SK-N-MC (cell line): ENCODE data around the gene GLTPD2.

Experiments used
- DNase-seq: peaks from one replicate; pipeline ENCODE4 v3.0.0-alpha.2; 2011; ENCODE audit warnings: low read depth, low spot score
- H3K27ac ChIP-seq: fragments of 200-600 bp; sonication (generic); 2 replicates; pipeline ENCODE4 v1.5.1; 2016; ENCODE audit warnings: mixed run types
- H3K36me3 ChIP-seq: fragments of 200-600 bp; sonication (generic); 2 replicates; pipeline ENCODE4 v1.6.1; 2017; ENCODE audit warnings: antibody characterized with exemption, low read length, mixed read lengths; ENCODE audit not compliant: insufficient read depth
- H3K4me3 ChIP-seq: fragments of 200-600 bp; sonication (generic); 2 replicates; pipeline ENCODE4 v1.5.1; 2016
- H3K9ac ChIP-seq: fragments of 200-600 bp; sonication (generic); 2 replicates; pipeline ENCODE4 v1.8.0; 2017; ENCODE audit warnings: mixed run types, mixed read lengths; ENCODE audit not compliant: insufficient read length
- H3K9me3 ChIP-seq: fragments of 200-600 bp; sonication (generic); 2 replicates; pipeline ENCODE4 v1.6.1; 2017; ENCODE audit warnings: low read depth, mild to moderate bottlenecking, antibody characterized with exemption, low read length, moderate library complexity, mixed read lengths
- EZH2 ChIP-seq: fragments of 200-600 bp; sonication (generic); IDR thresholded peaks from one replicate; pipeline ENCODE4 v1.6.1; 2017; ENCODE audit warnings: antibody characterized with exemption
- FOXP2 ChIP-seq: optimal IDR thresholded peaks from 2 replicates; pipeline ENCODE3; 2011; ENCODE audit warnings: mild to moderate bottlenecking, moderate library complexity; ENCODE audit not compliant: insufficient read depth; ENCODE audit errors: extremely low read length, control extremely low read depth
- POLR2AphosphoS5 ChIP-seq: IDR thresholded peaks from 2 replicates; pipeline ENCODE4 v1.6.1; 2012; ENCODE audit warnings: mild to moderate bottlenecking, low read depth, low read length, borderline replicate concordance

The GLTPD2 gene

DNA sequence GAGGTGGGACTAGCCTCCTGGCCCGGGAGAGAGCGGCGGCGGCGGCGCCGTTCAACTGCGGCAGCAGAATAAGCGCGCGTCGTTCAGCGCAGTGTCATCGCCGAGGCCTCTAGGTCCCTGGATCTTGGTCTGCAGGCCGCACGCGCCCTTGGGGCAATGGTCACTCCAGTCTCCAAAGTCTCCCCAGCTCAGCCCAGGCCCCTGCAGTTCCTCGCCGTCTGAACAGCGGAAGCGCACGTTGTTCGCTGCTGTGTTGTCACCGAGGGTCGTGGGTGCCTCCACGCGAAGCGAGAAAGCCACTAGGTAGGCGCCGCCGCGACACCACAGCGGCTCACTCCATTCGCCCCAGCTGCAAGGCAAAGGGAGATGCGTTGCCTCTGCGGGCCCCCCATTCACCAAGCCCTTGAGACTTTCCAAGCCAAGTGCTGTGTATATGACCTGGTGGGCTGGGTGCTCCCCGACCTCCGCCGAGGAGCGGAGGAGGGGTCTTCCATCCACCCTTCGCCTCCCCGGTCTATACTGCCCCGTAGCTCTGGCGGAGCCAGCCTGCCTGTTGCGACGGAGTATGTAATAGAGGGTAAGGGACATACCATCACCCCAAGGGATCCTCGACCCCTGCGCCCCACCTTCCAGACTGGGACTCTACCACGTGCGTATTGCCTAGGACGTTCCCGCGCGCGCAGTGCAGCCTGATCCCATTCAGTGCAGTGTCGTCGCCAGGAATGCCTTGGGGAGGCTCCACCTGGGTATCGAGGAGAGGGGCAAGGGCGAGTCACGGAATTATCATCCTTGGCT is 3.3 kb upstream of the GLTPD2 start:
- DNase-seq, result no peak
- no peak overlapping the region for H3K9ac ChIP-seq
- no peaks in the 10 kb centered on the region for H3K36me3 ChIP-seq
- H3K27ac ChIP-seq, result no peak overlapping the region
- H3K4me3 ChIP-seq, result peak overlapping the region; percentile 40
- no peak for TF ChIP-seq POLR2AphosphoS5
- TF ChIP-seq EZH2, result no peak
- no peak for TF ChIP-seq FOXP2
- H3K9me3 ChIP-seq, result no peaks in the 10 kb centered on the region

GRCh38 chr17:4786106-4786511 is 2.7 kb upstream of the GLTPD2 start, which contains the start of gene VMO1:
Gene VMO1 (minus strand): TSS chr17:4786364. CDS start chr17:4786352, 12 bp downstream.
- no peak for TF ChIP-seq FOXP2
- no peak for TF ChIP-seq EZH2
- TF ChIP-seq POLR2AphosphoS5, result no peak
- Histone ChIP-seq H3K9me3 (no peaks in the 10 kb centered on the region), H3K9ac (no peak within 1 kb of the TSS), H3K4me3 (peak within 1 kb of the TSS; percentile 40), H3K36me3 (no peaks in the 10 kb centered on the region), H3K27ac (no peak within 1 kb of the TSS)
- no peak for DNase-seq

DNA sequence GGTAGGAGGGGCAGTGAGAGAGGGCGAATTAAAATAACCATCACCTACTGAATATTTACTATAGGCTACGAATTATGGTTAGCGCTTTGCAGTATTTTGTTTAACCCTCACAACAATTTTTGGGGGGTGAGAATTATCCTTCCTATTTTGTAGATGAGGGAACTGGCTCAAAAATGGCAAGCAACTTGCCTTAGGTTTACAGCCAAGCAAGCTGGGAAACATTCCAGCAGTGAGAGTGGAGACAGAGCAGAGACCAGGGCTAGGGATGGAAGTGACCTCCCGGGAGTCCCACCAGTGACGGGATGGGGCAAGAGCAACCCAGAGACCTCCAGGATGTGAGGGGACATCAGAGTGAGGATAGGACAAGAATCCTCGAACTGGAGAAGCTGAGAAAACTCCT is 2.2 kb upstream of the GLTPD2 start:
- DNase-seq, result no peak
- TF ChIP-seq EZH2 (no peak), POLR2AphosphoS5 (no peak), FOXP2 (no peak)
- H3K4me3 ChIP-seq, result no peak overlapping the region
- no peak overlapping the region for H3K27ac ChIP-seq
- no peak overlapping the region for H3K9ac ChIP-seq
- H3K9me3 ChIP-seq, result no peaks in the 10 kb centered on the region
- H3K36me3 ChIP-seq, result no peaks in the 10 kb centered on the region

DNA sequence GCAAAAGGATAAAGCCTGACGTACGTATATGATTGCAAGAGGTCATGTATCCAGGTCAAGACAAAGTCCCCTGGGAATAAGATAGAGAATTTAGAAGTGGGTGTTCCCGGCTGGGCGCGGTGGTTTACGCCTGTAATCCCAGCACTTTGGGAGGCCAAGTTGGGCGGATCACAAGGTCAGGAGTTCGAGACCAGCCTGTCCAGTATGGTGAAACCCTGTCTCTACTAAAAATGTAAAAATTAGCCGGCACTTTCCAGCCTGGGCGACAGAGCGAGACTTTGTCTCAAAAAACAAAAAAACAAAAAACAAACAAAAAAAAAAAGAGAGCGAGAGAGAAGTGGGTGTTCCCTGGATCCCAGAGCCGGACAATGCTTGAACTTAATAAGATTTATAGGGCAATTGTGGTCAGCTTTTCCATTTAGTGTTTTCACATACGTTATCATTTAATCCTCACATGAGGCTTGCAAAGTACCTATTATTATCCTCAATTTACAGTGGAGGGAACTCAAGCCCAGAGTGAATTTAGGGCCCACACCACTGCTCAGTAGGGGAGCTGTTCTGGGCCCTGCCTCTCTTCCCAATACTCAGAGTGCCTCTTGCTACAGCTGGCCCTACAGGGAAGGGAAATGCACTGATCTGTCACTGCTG is 481 bp upstream of the GLTPD2 start:
- no peak for TF ChIP-seq EZH2
- TF ChIP-seq POLR2AphosphoS5, result no peak
- no peak for TF ChIP-seq FOXP2
- no peaks in the 10 kb centered on the region for H3K9me3 ChIP-seq
- H3K36me3 ChIP-seq, result no peaks in the 10 kb centered on the region
- no peak overlapping the region for H3K27ac ChIP-seq
- H3K9ac ChIP-seq, result no peak overlapping the region
- no peak overlapping the region for H3K4me3 ChIP-seq
- DNase-seq, result no peak

- Histone ChIP-seq H3K4me3 (peak overlapping the region; percentile 89), H3K9me3 (no peaks in the 10 kb centered on the region), H3K27ac (no peak overlapping the region), H3K9ac (peak overlapping the region; percentile 68), H3K36me3 (no peaks in the 10 kb centered on the region)
- DNase-seq, result no peak
- TF ChIP-seq EZH2, result no peak
- TF ChIP-seq POLR2AphosphoS5, result no peak
- TF ChIP-seq FOXP2, result no peak
Observed at GRCh38 chr17:4789701-4789950, 862 bp downstream of the GLTPD2 start.

GRCh38 chr17:4789951-4790704 is 1.4 kb downstream of the GLTPD2 start:
- TF ChIP-seq EZH2, result no peak
- TF ChIP-seq POLR2AphosphoS5, result no peak
- no peak for TF ChIP-seq FOXP2
- H3K4me3 ChIP-seq, result peak overlapping the region; percentile 89
- no peaks in the 10 kb centered on the region; the same call in 1 of the 2 replicates for H3K9me3 ChIP-seq
- H3K27ac ChIP-seq, result no peak overlapping the region
- peak overlapping the region; percentile 68 for H3K9ac ChIP-seq
- no peaks in the 10 kb centered on the region for H3K36me3 ChIP-seq
- DNase-seq, result no peak

- Histone ChIP-seq H3K27ac (no peak overlapping the region), H3K9me3 (no peaks in the 10 kb centered on the region; the same call in 1 of the 2 replicates), H3K9ac (peak overlapping the region; percentile 68), H3K36me3 (no peaks in the 10 kb centered on the region), H3K4me3 (peak overlapping the region; percentile 89)
- no peak for DNase-seq
- TF ChIP-seq FOXP2 (no peak), EZH2 (no peak), POLR2AphosphoS5 (no peak)
Observed at GRCh38 chr17:4790705-4791088, 1.9 kb downstream of the GLTPD2 start.

DNA sequence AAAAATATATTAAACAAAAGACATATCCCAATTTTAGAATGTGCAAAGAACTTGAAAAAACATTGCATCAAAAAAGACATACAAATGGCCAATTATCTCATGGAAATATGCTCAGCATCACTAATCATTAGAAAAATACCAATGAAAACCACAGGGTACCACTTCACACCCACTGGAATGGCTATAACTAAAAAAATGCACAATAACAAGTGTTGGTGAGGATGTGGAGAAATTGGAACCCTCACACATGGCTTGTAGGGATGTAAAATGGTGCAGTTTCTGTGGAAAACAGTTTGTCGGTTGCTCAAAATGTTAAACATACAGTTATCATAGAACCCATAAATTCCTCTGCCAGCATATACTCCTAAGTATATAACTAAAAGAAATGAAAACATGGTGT is 6.4 kb downstream of the GLTPD2 start:
- DNase-seq, result no peak
- H3K4me3 ChIP-seq, result no peak overlapping the region

More for the DNA sequence above, 6.4 kb downstream of the GLTPD2 start:
- H3K27ac ChIP-seq, result 0 out of 2 replicates have a peak overlapping the region, but pooled peaks have one; percentile 22
- TF ChIP-seq FOXP2 (no peak), EZH2 (no peak), POLR2AphosphoS5 (no peak)
- H3K9me3 ChIP-seq, result no peaks in the 10 kb centered on the region; the same call in 1 of the 2 replicates
- H3K36me3 ChIP-seq, result peaks cover 17% of the 10 kb centered on the region
- H3K9ac ChIP-seq, result no peak overlapping the region
